NCI-H510A treated with DMSO at 0.1 percent for 48 hours (cell line): Measurements from ENCODE around the gene DHX32.
"Not testable (repeated sequence)": the region's sequence is repeated elsewhere in the genome, so short reads cannot be mapped to it uniquely, and the experiment has no call there.

Experiments used
- DNase-seq: peaks from one replicate; lab custom pipeline; 2025; lab: John Stamatoyannopoulos, UW

DHX32 gene

GRCh38 chr10:125895130-125896087 lies 14.3 kb upstream of the DHX32 start:
- DNase-seq: peak; percentile 58

GRCh38 chr10:125894176-125894575 lies 13.1 kb upstream of the DHX32 start:
- not testable (repeated sequence) for DNase-seq

- peak; percentile 54 for DNase-seq
These were observed 11.3 kb upstream of the DHX32 start for GRCh38 chr10:125892402-125892801.

DNA sequence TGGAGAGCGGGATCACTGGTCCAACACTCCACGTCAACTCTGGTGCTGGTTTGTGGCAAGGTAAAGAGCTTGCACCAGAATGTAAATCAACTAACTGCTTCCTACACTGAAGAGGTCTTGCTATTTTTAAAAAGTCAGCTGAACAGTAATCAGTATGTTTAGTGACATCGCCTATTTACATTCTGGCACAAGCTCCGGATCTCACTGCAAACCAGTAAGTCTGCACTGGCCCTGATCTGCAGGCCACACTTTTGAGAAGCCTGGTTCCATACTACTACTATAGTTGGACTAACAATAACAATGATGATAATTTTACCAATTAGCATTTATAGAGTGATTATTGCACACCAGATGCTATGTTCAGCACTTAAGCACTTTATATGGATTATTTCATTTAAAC lies 8.3 kb upstream of the DHX32 start:
- DNase-seq: not testable (repeated sequence)

GRCh38 chr10:125886914-125887512 lies 5.9 kb upstream of the DHX32 start:
- DNase-seq: no peak

GRCh38 chr10:125883211-125883610 lies 2.1 kb upstream of the DHX32 start:
- no peak for DNase-seq

DNA sequence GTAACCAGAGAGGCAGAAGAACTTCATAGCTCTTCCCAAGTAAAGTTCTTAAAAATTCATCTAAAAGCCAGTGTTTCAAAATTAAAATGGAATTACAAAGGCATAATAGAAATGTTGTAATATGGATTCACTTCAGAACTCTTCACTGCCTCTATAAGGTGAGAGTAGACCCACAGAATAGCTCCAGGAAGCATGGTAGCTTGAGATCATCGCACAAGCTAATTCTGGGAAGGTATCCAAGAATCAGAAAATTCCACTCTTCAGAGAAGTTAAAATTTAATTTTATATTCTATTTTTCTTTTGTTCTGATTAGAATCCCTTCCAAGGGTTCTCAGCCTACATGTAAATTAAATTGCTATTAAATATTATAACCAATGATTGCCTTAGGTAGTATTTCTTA lies 1.5 kb upstream of the DHX32 start:
- DNase-seq: no peak

DNA sequence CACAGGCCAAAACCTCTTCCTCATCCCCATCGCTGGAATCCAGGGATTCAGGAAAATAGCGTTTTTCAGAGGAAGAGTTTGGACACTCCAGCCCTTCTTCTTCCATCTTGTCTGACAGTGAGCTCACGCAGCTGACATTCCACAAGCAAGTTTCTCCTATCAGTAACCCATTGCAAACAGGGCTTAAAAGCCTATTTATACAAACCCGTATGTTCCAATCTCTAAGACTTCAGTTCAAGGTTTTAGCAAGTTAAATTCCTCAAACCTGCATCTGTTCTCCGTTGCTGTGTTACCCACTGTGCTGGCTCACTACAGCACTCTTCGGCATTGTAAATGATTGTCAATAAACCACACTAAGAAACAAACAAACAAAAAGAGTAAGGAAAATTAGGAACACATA lies 373 bp downstream of the DHX32 start:
- no peak for DNase-seq

DNA sequence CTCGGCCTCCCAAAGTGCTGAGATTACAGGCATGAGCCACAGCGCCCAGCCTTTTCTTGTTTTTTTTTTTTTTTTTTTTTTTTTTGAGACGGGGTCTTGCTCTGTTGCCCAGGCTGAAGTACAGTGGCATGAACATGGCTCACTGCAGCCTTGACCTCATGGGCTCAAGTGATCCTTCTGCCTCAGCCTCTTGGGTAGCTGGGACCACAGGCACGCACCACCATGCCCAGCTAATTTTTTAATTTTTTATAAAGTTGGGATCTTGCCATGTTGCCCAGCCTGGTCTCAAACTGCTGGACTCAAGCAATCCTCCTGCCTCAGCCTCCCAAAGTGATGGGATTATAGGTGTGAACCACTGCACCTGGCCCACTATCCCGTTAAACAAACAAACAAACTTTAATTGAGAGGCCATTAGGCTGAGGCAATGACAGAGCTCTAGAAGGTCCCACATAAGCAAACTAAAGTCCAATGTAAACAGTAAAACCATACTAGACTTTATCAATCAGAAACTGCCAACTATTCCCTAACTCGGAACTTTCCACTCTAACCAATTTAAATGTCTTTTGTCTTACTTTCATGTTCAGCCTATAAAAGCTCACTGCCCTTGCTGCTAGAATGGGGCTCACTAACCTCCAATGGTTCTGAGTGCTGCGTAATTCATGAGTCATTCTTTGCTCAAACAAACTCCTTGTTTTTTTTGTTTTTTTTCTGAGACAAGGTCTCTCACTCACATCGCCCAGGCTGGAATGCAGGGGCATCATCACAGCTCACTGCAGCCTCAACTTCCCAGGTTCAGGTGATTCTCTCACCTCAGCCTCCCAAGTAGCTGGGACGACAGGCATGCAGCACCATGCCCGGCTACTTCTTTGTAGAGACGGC lies 1.9 kb downstream of the DHX32 start:
- no peak for DNase-seq

DNA sequence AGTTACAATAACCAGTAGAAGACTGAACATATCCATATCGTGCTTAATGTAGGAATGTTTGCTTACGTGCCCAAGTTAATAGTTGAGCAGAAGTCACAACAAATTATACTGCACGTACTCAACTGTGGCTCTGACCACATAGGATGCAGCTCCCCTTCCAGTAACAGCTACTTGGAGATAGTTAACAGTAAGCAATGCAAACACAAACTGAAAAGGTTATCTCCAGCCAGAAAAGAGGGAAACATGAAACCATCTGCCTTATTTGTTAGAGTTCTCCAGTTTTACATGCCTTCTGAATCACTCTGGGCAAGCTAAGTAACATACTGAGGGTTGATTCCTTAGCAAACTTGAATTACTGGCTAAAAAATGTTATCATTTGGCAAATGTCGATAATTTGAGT lies 9.8 kb downstream of the DHX32 start:
- DNase-seq: peak; percentile 39

DNA sequence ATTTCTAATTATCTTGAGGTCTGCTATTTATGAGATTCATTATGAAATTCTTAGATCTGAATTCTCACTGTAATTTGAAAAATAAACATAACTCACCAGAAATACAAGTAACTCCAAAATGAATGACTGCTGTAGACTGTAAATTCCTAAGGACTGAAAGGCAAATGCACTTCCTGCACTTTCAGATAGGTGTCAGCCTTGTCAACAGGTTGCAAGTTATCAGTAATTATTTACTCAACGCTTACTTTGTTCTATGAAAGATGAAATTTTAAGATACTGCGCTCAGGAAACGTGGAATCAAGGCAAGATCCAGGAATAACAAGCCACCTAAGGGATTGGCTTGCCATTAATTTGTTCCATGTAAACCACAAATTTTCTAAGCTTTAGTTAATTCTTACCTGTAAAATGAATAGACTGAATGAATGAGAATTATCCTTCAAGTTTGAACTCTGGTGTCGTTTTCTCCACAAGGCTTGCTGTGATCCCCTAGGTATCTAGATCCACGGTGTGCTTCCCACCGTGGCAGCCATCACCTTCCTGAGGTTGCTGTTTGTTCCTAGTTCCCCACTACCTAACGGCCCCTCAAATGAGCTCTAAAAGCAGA lies 12.6 kb downstream of the DHX32 start:
- DNase-seq: peak; percentile 69

GRCh38 chr10:125866421-125867029 lies 14.6 kb downstream of the DHX32 start:
- DNase-seq: no peak

GRCh38 chr10:125865120-125865519 lies 16.0 kb downstream of the DHX32 start:
- no peak for DNase-seq

DNA sequence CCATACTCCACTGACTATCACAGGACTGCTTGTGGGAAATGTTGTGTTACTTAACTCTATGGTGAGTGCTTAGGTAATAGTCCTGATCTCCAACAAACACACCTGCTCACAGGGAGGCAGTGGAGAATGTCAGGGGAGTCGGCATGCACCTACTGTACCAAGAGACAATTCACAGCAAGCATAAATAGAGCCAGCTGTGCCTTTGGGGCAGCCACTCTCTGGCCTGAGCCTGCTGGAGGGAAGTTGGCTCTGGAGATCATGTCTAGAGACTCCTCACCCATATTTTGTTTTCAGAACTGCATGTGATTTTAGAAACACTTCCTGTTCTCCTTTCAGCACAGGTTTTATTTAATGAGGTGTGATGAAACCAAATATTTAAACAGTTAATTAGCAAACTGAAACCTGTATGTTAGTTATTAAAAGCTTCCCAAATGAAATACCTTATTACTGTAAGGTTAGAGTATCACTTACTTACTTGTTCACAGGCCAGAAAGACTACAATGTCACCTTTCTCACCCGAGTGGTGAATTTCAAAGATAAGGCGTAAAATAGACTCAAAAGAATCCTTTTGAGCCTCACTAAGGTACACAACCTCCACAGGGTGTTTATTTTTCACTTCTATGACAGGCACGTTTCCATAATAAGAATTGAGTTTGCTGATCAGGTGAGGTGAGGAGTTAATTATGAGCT lies 21.8 kb downstream of the DHX32 start:
- DNase-seq: peak; percentile 76

DNA sequence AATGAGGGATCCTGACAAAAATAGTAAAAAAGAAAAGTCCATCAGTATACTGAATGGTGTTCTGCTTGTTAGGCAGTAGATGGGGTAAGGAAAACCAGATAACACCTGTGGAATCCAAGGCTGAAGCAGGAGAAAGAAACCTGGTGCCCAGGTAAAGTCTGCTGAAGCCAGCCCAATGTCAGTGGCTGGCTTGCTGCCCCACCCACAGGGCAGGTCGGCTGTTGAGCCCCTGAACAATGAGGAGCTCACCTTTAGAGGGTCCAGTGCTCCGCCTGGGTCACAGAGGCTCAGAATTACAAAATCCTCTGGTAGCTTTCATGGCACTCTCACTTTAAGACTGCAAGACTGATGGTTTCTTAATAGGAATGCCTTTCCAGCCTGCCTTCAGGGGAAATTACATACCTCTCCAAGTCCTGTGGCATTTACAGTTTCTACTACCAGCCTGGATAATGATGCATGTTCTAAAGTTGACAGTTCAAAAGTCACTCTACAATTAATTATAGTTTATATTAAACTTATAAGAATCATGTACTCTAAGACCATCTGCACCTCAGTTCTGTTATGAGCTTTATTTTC lies 23.8 kb downstream of the DHX32 start:
- DNase-seq: no peak

- DNase-seq: no peak
These were observed 28.6 kb downstream of the DHX32 start for GRCh38 chr10:125852487-125852886.

- no peak for DNase-seq
These were observed 30.0 kb downstream of the DHX32 start for GRCh38 chr10:125850766-125851731.

DNA sequence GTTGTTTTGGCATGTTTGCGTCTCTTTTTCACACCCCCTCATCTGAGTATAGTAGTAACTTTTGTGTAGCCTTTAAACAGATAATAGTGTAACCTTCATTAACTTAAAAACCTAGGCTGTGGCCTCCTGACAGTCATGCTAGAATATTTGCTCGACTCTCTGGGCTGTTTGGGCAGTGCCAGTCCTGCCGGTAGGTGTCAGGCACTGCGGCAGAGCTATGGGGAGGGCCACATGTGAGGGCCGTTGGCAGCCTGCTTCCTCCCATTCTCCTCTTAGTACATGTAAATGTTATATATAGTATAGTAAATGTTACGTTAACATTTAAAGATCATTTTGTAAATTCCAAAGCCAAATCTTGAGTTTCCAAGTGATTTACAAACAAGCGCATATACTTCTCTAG lies 31.6 kb downstream of the DHX32 start:
- no peak for DNase-seq

DNA sequence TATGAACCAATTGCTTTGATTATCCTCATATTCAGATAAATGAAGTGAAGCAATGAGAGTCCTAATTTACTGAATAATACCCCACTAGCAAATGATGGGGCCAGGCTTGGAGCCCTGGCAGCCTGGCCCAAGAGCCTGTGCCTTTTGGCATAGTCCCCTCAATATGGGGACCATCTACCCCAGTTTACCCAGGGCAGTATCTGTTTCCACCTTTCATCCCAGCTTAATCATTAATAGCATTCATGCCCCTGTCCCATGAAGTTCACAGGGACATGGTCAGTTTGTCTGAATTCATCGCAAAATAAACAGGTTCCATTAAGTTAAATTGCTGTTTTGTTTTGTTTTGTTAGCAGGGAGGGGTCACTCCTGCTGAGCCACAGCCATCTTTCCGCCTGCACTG lies 32.2 kb downstream of the DHX32 start:
- no peak for DNase-seq
